Neural cell (in vitro differentiated cells): Measurements from ENCODE around the gene ZNF175. TPM values are rescaled to one million over a fixed set of nuclear protein-coding genes. Genes with fewer than 3 reads are reported as not detected.

ENCODE experiments used
- H2AFZ ChIP-seq: fragments of 200-600, 300-800 bp; sonication (generic), shearing (Covaris generic); 2 replicates; pipeline ENCODE4 v1.6.0; 2014; ENCODE audit warnings: low read depth, mild to moderate bottlenecking, antibody characterized with exemption, low read length, moderate library complexity
- H3F3A ChIP-seq: fragments of 200-600 bp; shearing (Covaris generic); 2 replicates; pipeline ENCODE4 v1.6.1; 2016; ENCODE audit warnings: mild to moderate bottlenecking, moderate library complexity, mixed read lengths, antibody characterized with exemption, low read length; ENCODE audit not compliant: insufficient read depth, poor library complexity, severe bottlenecking
- H3K27ac ChIP-seq: fragments of 200-600, 300-800 bp; sonication (generic), shearing (Covaris generic); 2 replicates; pipeline ENCODE4 v1.5.1; 2014; ENCODE audit warnings: mild to moderate bottlenecking, low read length, moderate library complexity
- H3K27me3 ChIP-seq: fragments of 300-800, 200-600 bp; sonication (generic), shearing (Covaris generic); 2 replicates; pipeline ENCODE4 v1.6.0; 2014; ENCODE audit warnings: mild to moderate bottlenecking, low read depth, low read length, moderate library complexity; ENCODE audit not compliant: insufficient read depth
- H3K36me3 ChIP-seq: fragments of 300-800, 200-600 bp; sonication (generic), shearing (Covaris generic); 2 replicates; pipeline ENCODE4 v1.5.1; 2014; ENCODE audit warnings: mild to moderate bottlenecking, antibody characterized with exemption, low read length, moderate library complexity; ENCODE audit not compliant: insufficient read depth
- H3K4me2 ChIP-seq: fragments of 300-800, 200-600 bp; sonication (generic), shearing (Covaris generic); 2 replicates; pipeline ENCODE4 v1.6.0; 2014; ENCODE audit warnings: mild to moderate bottlenecking, low read length
- H3K4me3 ChIP-seq: fragments of 300-800, 200-600 bp; sonication (generic), shearing (Covaris generic); 2 replicates; pipeline ENCODE4 v1.5.1; 2014; ENCODE audit warnings: mild to moderate bottlenecking, low read length, moderate library complexity
- H3K79me2 ChIP-seq: fragments of 200-600 bp; shearing (Covaris generic); replicated peaks from 2 replicates; pipeline ENCODE4 v1.6.0; 2014; ENCODE audit warnings: mild to moderate bottlenecking, low read length, moderate library complexity; ENCODE audit not compliant: insufficient read depth
- H3K9ac ChIP-seq: fragments of 300-800, 200-600 bp; sonication (generic), shearing (Covaris generic); 2 replicates; pipeline ENCODE4 v1.6.1; 2016; ENCODE audit warnings: mild to moderate bottlenecking, low read length, mixed read lengths
- H3K9me2 ChIP-seq: fragments of 200-600 bp; shearing (Covaris generic); 2 replicates; pipeline ENCODE4 v1.6.1; 2016; ENCODE audit warnings: mild to moderate bottlenecking, low read length, mixed read lengths; ENCODE audit not compliant: insufficient read depth
- H3K9me3 ChIP-seq: fragments of 200-600, 300-800 bp; sonication (generic), shearing (Covaris generic); 2 replicates; pipeline ENCODE4 v1.6.1; 2016; ENCODE audit warnings: mild to moderate bottlenecking, mixed run types, low read length, moderate library complexity, mixed read lengths
- H4K20me1 ChIP-seq: fragments of 200-600 bp; shearing (Covaris generic); 2 replicates; pipeline ENCODE4 v1.6.1; 2016; ENCODE audit warnings: mild to moderate bottlenecking, mixed run types; ENCODE audit not compliant: insufficient read depth
- CTCF ChIP-seq: fragments of 450-650 bp; IDR thresholded peaks from 2 replicates; pipeline ENCODE4 v1.5.1; 2014; ENCODE audit warnings: antibody characterized with exemption, mild to moderate bottlenecking, moderate library complexity; ENCODE audit not compliant: poor library complexity, severe bottlenecking
- EP300 ChIP-seq: fragments of 450-650 bp; conservative IDR thresholded peaks from 2 replicates; pipeline ENCODE4 v1.6.1; 2014; ENCODE audit warnings: antibody characterized with exemption, mild to moderate bottlenecking, moderate library complexity; ENCODE audit not compliant: poor library complexity, severe bottlenecking
- EZH2 ChIP-seq: fragments of 200-600, 300-800 bp; shearing (Covaris generic), sonication (generic); IDR thresholded peaks from 2 replicates; pipeline ENCODE4 v1.6.1; 2014; ENCODE audit warnings: antibody characterized with exemption, low read length, borderline replicate concordance, mild to moderate bottlenecking; ENCODE audit not compliant: insufficient read depth, poor library complexity, severe bottlenecking
- MXI1 ChIP-seq: fragments of 450-650 bp; conservative IDR thresholded peaks from 2 replicates; pipeline ENCODE4 v1.6.1; 2014; ENCODE audit warnings: antibody characterized with exemption, mild to moderate bottlenecking; ENCODE audit not compliant: poor library complexity, severe bottlenecking
- POLR2AphosphoS5 ChIP-seq: IDR thresholded peaks from 2 replicates; pipeline ENCODE4 v1.6.1; 2012
- RAD21 ChIP-seq: fragments of 450-650 bp; conservative IDR thresholded peaks from 2 replicates; pipeline ENCODE4 v1.6.1; 2014; ENCODE audit warnings: antibody characterized with exemption, mild to moderate bottlenecking, moderate library complexity
- REST ChIP-seq: IDR thresholded peaks from 2 replicates; pipeline ENCODE4 v1.6.1; 2012; ENCODE audit warnings: borderline replicate concordance
- SMC3 ChIP-seq: fragments of 450-650 bp; conservative IDR thresholded peaks from 2 replicates; pipeline ENCODE4 v1.6.1; 2014; ENCODE audit warnings: antibody characterized with exemption, mild to moderate bottlenecking, moderate library complexity; ENCODE audit not compliant: poor library complexity
- TAF1 ChIP-seq: IDR thresholded peaks from 2 replicates; pipeline ENCODE4 v1.6.1; 2012; ENCODE audit warnings: low read depth
- polyA plus RNA-seq: library from polyadenylated mRNA; depleted of rRNA; stranded (reverse); fragments of >200 nt; gene quantifications from 2 replicates; pipeline ENCODE4 v1.2.3, GENCODE V29; 2014

ZNF175 gene
- polyA plus RNA-seq, 1 donor from 2014 or later: 10.9 TPM

- H4K20me1 ChIP-seq: no peaks in the 10 kb centered on the region
- H3K36me3 ChIP-seq: peaks cover 42% of the 10 kb centered on the region
- no peak overlapping the region for H3K27ac ChIP-seq
- no peaks in the 10 kb centered on the region for H3F3A ChIP-seq
- no peaks in the 10 kb centered on the region for H3K9me3 ChIP-seq
- H3K4me2 ChIP-seq: no peak overlapping the region
- no peaks in the 10 kb centered on the region for H3K27me3 ChIP-seq
- H2AFZ ChIP-seq: no peak overlapping the region
- no peaks in the 10 kb centered on the region for H3K9me2 ChIP-seq
- TF ChIP-seq TAF1 (no peak), RAD21 (no peak), EP300 (no peak), CTCF (no peak), POLR2AphosphoS5 (no peak), SMC3 (no peak), MXI1 (no peak), REST (no peak), EZH2 (no peak)
- H3K9ac ChIP-seq: no peak overlapping the region
- H3K4me3 ChIP-seq: no peak overlapping the region
- no peaks in the 10 kb centered on the region for H3K79me2 ChIP-seq
These were observed 16.4 kb downstream of the ZNF175 start for GRCh38 chr19:51587264-51588191.

- Histone ChIP-seq H3K79me2 (no peaks in the 10 kb centered on the region), H3F3A (no peaks in the 10 kb centered on the region), H2AFZ (no peak overlapping the region), H3K9ac (no peak overlapping the region), H3K9me3 (no peaks in the 10 kb centered on the region), H4K20me1 (no peaks in the 10 kb centered on the region), H3K4me2 (no peak overlapping the region), H3K36me3 (peaks cover 36% of the 10 kb centered on the region), H3K4me3 (no peak overlapping the region), H3K27ac (no peak overlapping the region), H3K27me3 (no peaks in the 10 kb centered on the region), H3K9me2 (no peaks in the 10 kb centered on the region)
- TF ChIP-seq POLR2AphosphoS5 (no peak), RAD21 (no peak), TAF1 (no peak), REST (no peak), EP300 (no peak), MXI1 (no peak), SMC3 (no peak), EZH2 (no peak), CTCF (no peak)
These were observed 18.4 kb downstream of the ZNF175 start for GRCh38 chr19:51589511-51589910.
